Urinary bladder (tissue), 4 donors: ENCODE data around the gene BPIFB6. TPM values are rescaled to one million over a fixed set of nuclear protein-coding genes. Genes with fewer than 3 reads are reported as not detected.

Experiments used
- DNase-seq: peaks from one replicate; pipeline ENCODE4 v3.0.0-alpha.2; 2015; ENCODE audit errors: extremely low spot score
- H3K27ac ChIP-seq: one replicate; pipeline ENCODE4 v1.5.1; 2013; ENCODE audit warnings: low read depth, mild to moderate bottlenecking, moderate library complexity
- H3K36me3 ChIP-seq: one replicate; pipeline ENCODE4 v1.6.1; 2013; ENCODE audit warnings: mild to moderate bottlenecking, moderate library complexity; ENCODE audit not compliant: insufficient read depth
- H3K4me1 ChIP-seq: one replicate; pipeline ENCODE4 v1.6.1; 2013; ENCODE audit warnings: mild to moderate bottlenecking, moderate library complexity; ENCODE audit not compliant: insufficient read depth
- H3K4me3 ChIP-seq: one replicate; pipeline ENCODE4 v1.5.1; 2013; ENCODE audit warnings: low read depth, low read length
- WGBS: extraction: QIAGEN DNeasy Blood & Tissue Kit; methylation state at CpG from one replicate; pipeline ENCODE4 v1.1.7; 2013; 5-methylcytosine and 5-hydroxymethylcytosine counted together
- polyA plus RNA-seq: library from polyadenylated mRNA; stranded (reverse); fragments of 200-250 nt; gene quantifications from one replicate; pipeline ENCODE4 v1.2.3, GENCODE V29; 2013
- total RNA-seq: library from RNA; depleted of rRNA; stranded (reverse); fragments of >200 nt; gene quantifications from one replicate; pipeline ENCODE4 v1.2.3, GENCODE V29; 2014
- donor health status: healthy with polysubstance abuse.
- donor health status: healthy.

The BPIFB6 gene
- total and polyA plus RNA-seq, 2 donors, result not detected

- H3K4me3 ChIP-seq, result no peak overlapping the region
- 85% methylated on average over 8 of the region's 8 CpGs for WGBS
- DNase-seq, result no peak
- H3K27ac ChIP-seq, result no peak overlapping the region
- no peaks in the 10 kb centered on the region for H3K4me1 ChIP-seq
- H3K36me3 ChIP-seq, result no peaks in the 10 kb centered on the region
These were observed 39.4 kb upstream of the BPIFB6 start for GRCh38 chr20:32991792-32992641.

- no peaks in the 10 kb centered on the region for H3K36me3 ChIP-seq
- no peak overlapping the region for H3K4me3 ChIP-seq
- H3K4me1 ChIP-seq, result no peaks in the 10 kb centered on the region
- H3K27ac ChIP-seq, result no peak overlapping the region
- WGBS, result 80% methylated on average over 8 of the region's 8 CpGs
- no peak for DNase-seq
These were observed 37.9 kb upstream of the BPIFB6 start for GRCh38 chr20:32993496-32994050.

- Histone ChIP-seq H3K36me3 (no peaks in the 10 kb centered on the region), H3K27ac (no peak overlapping the region), H3K4me1 (no peaks in the 10 kb centered on the region), H3K4me3 (no peak overlapping the region)
- DNase-seq, result no peak
These were observed 35.6 kb upstream of the BPIFB6 start for GRCh38 chr20:32995802-32996201.

GRCh38 chr20:32997431-32997830 is 34.0 kb upstream of the BPIFB6 start:
- no peaks in the 10 kb centered on the region for H3K36me3 ChIP-seq
- no peaks in the 10 kb centered on the region for H3K4me1 ChIP-seq
- no peak overlapping the region for H3K27ac ChIP-seq
- DNase-seq, result no peak
- 71% methylated on average over 2 of the region's 2 CpGs for WGBS
- H3K4me3 ChIP-seq, result no peak overlapping the region

GRCh38 chr20:32999603-33000250 is 31.7 kb upstream of the BPIFB6 start:
- Histone ChIP-seq H3K27ac (no peak overlapping the region), H3K4me3 (no peak overlapping the region), H3K4me1 (no peaks in the 10 kb centered on the region), H3K36me3 (no peaks in the 10 kb centered on the region)
- DNase-seq, result no peak
- WGBS, result 62% methylated on average over 9 of the region's 9 CpGs

- Histone ChIP-seq H3K4me3 (no peak overlapping the region), H3K4me1 (no peaks in the 10 kb centered on the region), H3K27ac (no peak overlapping the region), H3K36me3 (no peaks in the 10 kb centered on the region)
- DNase-seq, result no peak
- WGBS, result 67% methylated on average over 9 of the region's 9 CpGs
These were observed 30.5 kb upstream of the BPIFB6 start for GRCh38 chr20:33000802-33001466.

- Histone ChIP-seq H3K4me1 (no peaks in the 10 kb centered on the region), H3K27ac (no peak overlapping the region), H3K36me3 (no peaks in the 10 kb centered on the region), H3K4me3 (no peak overlapping the region)
- 88% methylated on average over 7 of the region's 7 CpGs for WGBS
- no peak for DNase-seq
These were observed 29.2 kb upstream of the BPIFB6 start for GRCh38 chr20:33002087-33002808.

GRCh38 chr20:33004141-33004751 is 27.2 kb upstream of the BPIFB6 start, which contains the start of gene SUN5:
Gene SUN5 (minus strand): TSS chr20:33004433. CDS start chr20:33004340, 93 bp downstream.
- DNase-seq, result no peak
- no peaks in the 10 kb centered on the region for H3K4me1 ChIP-seq
- H3K4me3 ChIP-seq, result no peak within 1 kb of the TSS
- H3K27ac ChIP-seq, result no peak within 1 kb of the TSS
- 87% methylated on average over 6 of the region's 6 CpGs for WGBS
- H3K36me3 ChIP-seq, result no peaks in the 10 kb centered on the region

- no peak for DNase-seq
- no peaks in the 10 kb centered on the region for H3K36me3 ChIP-seq
- no peak overlapping the region for H3K4me3 ChIP-seq
- 51% methylated on average over 4 of the region's 4 CpGs for WGBS
- no peaks in the 10 kb centered on the region for H3K4me1 ChIP-seq
- no peak overlapping the region for H3K27ac ChIP-seq
These were observed 26.3 kb upstream of the BPIFB6 start for GRCh38 chr20:33005132-33005566.

- Histone ChIP-seq H3K36me3 (no peaks in the 10 kb centered on the region), H3K4me1 (no peaks in the 10 kb centered on the region), H3K4me3 (no peak overlapping the region), H3K27ac (no peak overlapping the region)
- 83% methylated on average over 8 of the region's 8 CpGs for WGBS
- DNase-seq, result no peak
These were observed 25.3 kb upstream of the BPIFB6 start for GRCh38 chr20:33005908-33006775.

- H3K4me1 ChIP-seq, result no peaks in the 10 kb centered on the region
- H3K4me3 ChIP-seq, result no peak overlapping the region
- H3K27ac ChIP-seq, result no peak overlapping the region
- H3K36me3 ChIP-seq, result no peaks in the 10 kb centered on the region
- WGBS, result 78% methylated on average over 8 of the region's 8 CpGs
- no peak for DNase-seq
These were observed 24.6 kb upstream of the BPIFB6 start for GRCh38 chr20:33006776-33007375.
